HK-2 (cell line): ENCODE data around the gene MAP3K5.
"Not testable (repeated sequence)": the region's sequence is repeated elsewhere in the genome, so short reads cannot be mapped to it uniquely, and the experiment has no call there.

Source experiments
- DNase-seq: peaks from one replicate; pipeline ENCODE4 v3.0.0-alpha.2; 2018; ENCODE audit not compliant: unreplicated experiment

The MAP3K5 gene

GRCh38 chr6:136772685-136773472, 19.4 kb downstream of the MAP3K5 start:
- DNase-seq: no peak

- DNase-seq: no peak
Measured at GRCh38 chr6:136771306-136771705, 21.0 kb downstream of the MAP3K5 start.

GRCh38 chr6:136769759-136770158, 22.5 kb downstream of the MAP3K5 start:
- no peak for DNase-seq

GRCh38 chr6:136769124-136769523, 23.2 kb downstream of the MAP3K5 start:
- DNase-seq: no peak

GRCh38 chr6:136767570-136768309, 24.5 kb downstream of the MAP3K5 start:
- no peak for DNase-seq

GRCh38 chr6:136767103-136767502, 25.2 kb downstream of the MAP3K5 start:
- DNase-seq: no peak

- DNase-seq: no peak
Measured at GRCh38 chr6:136766274-136766673, 26.0 kb downstream of the MAP3K5 start.

GRCh38 chr6:136764517-136764993, 27.7 kb downstream of the MAP3K5 start:
- DNase-seq: no peak

- DNase-seq: no peak
Measured at GRCh38 chr6:136763716-136764516, 28.4 kb downstream of the MAP3K5 start.

- no peak for DNase-seq
Measured at GRCh38 chr6:136763255-136763654, 29.0 kb downstream of the MAP3K5 start.

- DNase-seq: no peak
Measured at GRCh38 chr6:136762022-136762975, 30.0 kb downstream of the MAP3K5 start.

GRCh38 chr6:136761227-136761922, 30.9 kb downstream of the MAP3K5 start:
- no peak for DNase-seq

GRCh38 chr6:136760781-136761180, 31.5 kb downstream of the MAP3K5 start:
- DNase-seq: not testable (repeated sequence)

- no peak for DNase-seq
Measured at GRCh38 chr6:136757150-136757549, 35.1 kb downstream of the MAP3K5 start.

GRCh38 chr6:136754820-136755219, 37.5 kb downstream of the MAP3K5 start:
- no peak for DNase-seq

- DNase-seq: no peak
Measured at GRCh38 chr6:136753624-136754023, 38.7 kb downstream of the MAP3K5 start.

GRCh38 chr6:136752554-136752953, 39.7 kb downstream of the MAP3K5 start:
- no peak for DNase-seq

- no peak for DNase-seq
Measured at GRCh38 chr6:136751991-136752390, 40.3 kb downstream of the MAP3K5 start.

GRCh38 chr6:136751522-136751956, 40.7 kb downstream of the MAP3K5 start:
- no peak for DNase-seq
